Measurements from ENCODE around the gene GART.

DNA sequence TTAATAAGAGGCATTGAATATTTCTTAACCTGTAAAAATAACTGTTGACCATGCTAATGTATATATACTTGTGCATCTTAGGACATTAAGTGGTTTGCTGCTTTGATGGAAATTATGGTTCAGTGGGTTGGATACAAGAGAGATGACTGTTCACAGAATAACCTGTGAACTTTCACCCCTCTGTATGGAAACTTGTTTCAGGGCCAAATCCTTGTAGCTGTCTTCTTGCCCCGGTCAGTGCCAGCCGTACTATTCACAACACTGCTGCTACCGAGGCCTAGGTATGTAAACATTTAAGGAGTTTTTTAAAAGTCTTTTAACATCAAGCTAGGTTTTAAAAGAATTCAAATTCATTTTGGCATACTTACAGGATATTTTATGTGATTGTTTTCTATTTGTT is 30.4 kb upstream of the GART start:
- TF ChIP-seq, protein P1, sequence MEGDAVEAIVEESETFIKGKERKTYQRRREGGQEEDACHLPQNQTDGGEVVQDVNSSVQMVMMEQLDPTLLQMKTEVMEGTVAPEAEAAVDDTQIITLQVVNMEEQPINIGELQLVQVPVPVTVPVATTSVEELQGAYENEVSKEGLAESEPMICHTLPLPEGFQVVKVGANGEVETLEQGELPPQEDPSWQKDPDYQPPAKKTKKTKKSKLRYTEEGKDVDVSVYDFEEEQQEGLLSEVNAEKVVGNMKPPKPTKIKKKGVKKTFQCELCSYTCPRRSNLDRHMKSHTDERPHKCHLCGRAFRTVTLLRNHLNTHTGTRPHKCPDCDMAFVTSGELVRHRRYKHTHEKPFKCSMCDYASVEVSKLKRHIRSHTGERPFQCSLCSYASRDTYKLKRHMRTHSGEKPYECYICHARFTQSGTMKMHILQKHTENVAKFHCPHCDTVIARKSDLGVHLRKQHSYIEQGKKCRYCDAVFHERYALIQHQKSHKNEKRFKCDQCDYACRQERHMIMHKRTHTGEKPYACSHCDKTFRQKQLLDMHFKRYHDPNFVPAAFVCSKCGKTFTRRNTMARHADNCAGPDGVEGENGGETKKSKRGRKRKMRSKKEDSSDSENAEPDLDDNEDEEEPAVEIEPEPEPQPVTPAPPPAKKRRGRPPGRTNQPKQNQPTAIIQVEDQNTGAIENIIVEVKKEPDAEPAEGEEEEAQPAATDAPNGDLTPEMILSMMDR (conservative IDR thresholded peaks at IDR 0.05; ENCODE audit: low read length) = no peak
- TF ChIP-seq EZH2phosphoT487 (IDR thresholded peaks at IDR 0.05; ENCODE audit: borderline replicate concordance, low read depth, low read length) = no peak

All from OCI-LY7 (cell line).